ENCODE measurements around the gene CTSV. TPM values are rescaled to one million over a fixed set of nuclear protein-coding genes. Genes with fewer than 3 reads are reported as not detected.
"Not testable (repeated sequence)": the region's sequence is repeated elsewhere in the genome, so short reads cannot be mapped to it uniquely, and the experiment has no call there.

Gene CTSV
- total RNA-seq (2014; rRNA removed): 8.1 and 12.2 TPM in 2 replicates
- polyA plus RNA-seq (2012): 5.0 TPM

GRCh38 chr9:97038611-97039513, at the start of gene CTSV:
TSS of gene CTSV (minus strand) at chr9:97039142. CDS start at chr9:97038043, 1,099 bp downstream.
- DNase-seq (ENCODE audit: low read depth): peak; percentile 65

GRCh38 chr9:97087668-97088215, 48.8 kb upstream of the CTSV start:
- peak; percentile 10 for DNase-seq (ENCODE audit: low read depth)

GRCh38 chr9:97084562-97084991, 45.6 kb upstream of the CTSV start:
- not testable (repeated sequence) for DNase-seq (ENCODE audit: low read depth)

- no peak for DNase-seq (ENCODE audit: low read depth)
Measured at GRCh38 chr9:97078362-97078761, 39.4 kb upstream of the CTSV start.

GRCh38 chr9:97077452-97078295, 38.7 kb upstream of the CTSV start:
- DNase-seq (ENCODE audit: low read depth): no peak

- not testable (repeated sequence) for DNase-seq (ENCODE audit: low read depth)
Measured at GRCh38 chr9:97076731-97077451, 37.9 kb upstream of the CTSV start.

- no peak for DNase-seq (ENCODE audit: low read depth)
Measured at GRCh38 chr9:97076238-97076637, 37.3 kb upstream of the CTSV start.

GRCh38 chr9:97075289-97075985, 36.5 kb upstream of the CTSV start:
- no peak for DNase-seq (ENCODE audit: low read depth)

GRCh38 chr9:97073506-97073905, 34.6 kb upstream of the CTSV start:
- DNase-seq (ENCODE audit: low read depth): no peak

- DNase-seq (ENCODE audit: low read depth): no peak
Measured at GRCh38 chr9:97072285-97072776, 33.4 kb upstream of the CTSV start.

- DNase-seq (ENCODE audit: low read depth): not testable (repeated sequence)
Measured at GRCh38 chr9:97070325-97070724, 31.4 kb upstream of the CTSV start.

- DNase-seq (ENCODE audit: low read depth): no peak
Measured at GRCh38 chr9:97067490-97067889, 28.5 kb upstream of the CTSV start.

GRCh38 chr9:97064176-97064575, 25.2 kb upstream of the CTSV start:
- no peak for DNase-seq (ENCODE audit: low read depth)

- DNase-seq (ENCODE audit: low read depth): no peak
Measured at GRCh38 chr9:97060796-97061195, 21.9 kb upstream of the CTSV start.

GRCh38 chr9:97059626-97060025, 20.7 kb upstream of the CTSV start:
- peak; percentile 11 for DNase-seq (ENCODE audit: low read depth)

GRCh38 chr9:97057651-97058050, 18.7 kb upstream of the CTSV start:
- DNase-seq (ENCODE audit: low read depth): no peak

- DNase-seq (ENCODE audit: low read depth): not testable (repeated sequence)
Measured at GRCh38 chr9:97055891-97056290, 16.9 kb upstream of the CTSV start.

- no peak for DNase-seq (ENCODE audit: low read depth)
Measured at GRCh38 chr9:97053717-97054116, 14.8 kb upstream of the CTSV start.

- no peak for DNase-seq (ENCODE audit: low read depth)
Measured at GRCh38 chr9:97052735-97053134, 13.8 kb upstream of the CTSV start.

GRCh38 chr9:97046228-97046627, 7.3 kb upstream of the CTSV start:
- DNase-seq (ENCODE audit: low read depth): no peak
